GM12878 (cell line): Measurements from ENCODE around the gene NUP107. TPM values are rescaled to one million over a fixed set of nuclear protein-coding genes. Genes with fewer than 3 reads are reported as not detected.

Source experiments
- ATAC-seq: fragments of 200-7000 bp; cut with Tn5 transposase; 3 replicates; pipeline ENCODE4 v1.9.1; 2020; ENCODE audit warnings: mild to moderate bottlenecking, moderate library complexity
- BruUV-seq: library from RNA; stranded (reverse); fragments of 400-500 nt; replicated peaks from 2 replicates; lab custom pipeline; 2021; lab: Mats Ljungman, UMichigan
- CTCF ChIA-PET: fragments of 300-600 bp; sonication (Branson Sonifier 250); formaldehyde crosslinking; extraction: SDS; loops from one replicate; lab custom pipeline; 2021; ENCODE audit warnings: inconsistent platforms; lab: Yijun Ruan, JAX
- POLR2A ChIA-PET: fragments of 350-600 bp; formaldehyde crosslinking; extraction: SDS; loops from one replicate; lab custom pipeline; 2021; ENCODE audit warnings: inconsistent platforms; lab: Charles Lee
- RAD21 ChIA-PET: fragments of 300-600 bp; sonication (Branson Sonifier 250); formaldehyde crosslinking; loops from one replicate; lab custom pipeline; 2023; ENCODE audit warnings: antibody characterized with exemption; ENCODE audit not compliant: unreplicated experiment; lab: Charles Lee
- SMC1A ChIA-PET: fragments of 300-600 bp; sonication (Branson Sonifier 250); formaldehyde crosslinking; loops from one replicate; lab custom pipeline; 2023; ENCODE audit not compliant: unreplicated experiment, uncharacterized antibody; lab: Charles Lee
- DNase-seq: peaks from one replicate; pipeline ENCODE4 v3.0.0-alpha.2; 2011; ENCODE audit warnings: low read depth, low spot score
- FAIRE-seq: peaks from 3 replicates; lab custom pipeline; 2011; peaks lifted over from hg19 to GRCh38; lab: Jason Lieb, UNC
- H2AFZ ChIP-seq: 2 replicates; pipeline ENCODE4 v1.6.0; 2011; ENCODE audit warnings: low read depth, low read length, control low read depth; ENCODE audit not compliant: control insufficient read depth
- H3K27ac ChIP-seq: 2 replicates; pipeline ENCODE4 v1.5.1; 2011; ENCODE audit warnings: control low read depth; ENCODE audit not compliant: control insufficient read depth, insufficient read depth
- H3K27me3 ChIP-seq, 2 experiments: replicated peaks in 1 of 2; 2 replicates each; pipeline versions ENCODE4 v1.6.0 to v1.6.1; 2011; ENCODE audit warnings: low read length in 1 of 2; ENCODE audit not compliant: control insufficient read depth in 2 of 2, insufficient read depth in 2 of 2
- H3K36me3 ChIP-seq, 2 experiments: 2 replicates each; pipeline ENCODE4 v1.5.1; 2011; ENCODE audit warnings: low read length in 1 of 2; ENCODE audit not compliant: control insufficient read depth in 2 of 2, insufficient read depth in 2 of 2
- H3K4me1 ChIP-seq: 2 replicates; pipeline ENCODE4 v1.6.1; 2011; ENCODE audit warnings: mild to moderate bottlenecking, low read length, moderate library complexity, mixed read lengths; ENCODE audit not compliant: control insufficient read depth, insufficient read depth
- H3K4me2 ChIP-seq: 2 replicates; pipeline ENCODE4 v1.6.0; 2011; ENCODE audit warnings: control low read depth; ENCODE audit not compliant: control insufficient read depth, insufficient read depth
- H3K4me3 ChIP-seq: fragments of 200-600 bp; sonication (generic); 2 replicates; pipeline ENCODE4 v1.5.1; 2016
- H3K79me2 ChIP-seq: 2 replicates; pipeline ENCODE4 v1.6.0; 2011; ENCODE audit warnings: low read length; ENCODE audit not compliant: control insufficient read depth, insufficient read depth
- H3K9ac ChIP-seq: 2 replicates; pipeline ENCODE4 v1.8.0; 2011; ENCODE audit warnings: low read length, control low read depth, mixed read lengths; ENCODE audit not compliant: control insufficient read depth, insufficient read depth
- H3K9me3 ChIP-seq: replicated peaks from 3 replicates; pipeline ENCODE4 v1.5.1; 2011; ENCODE audit warnings: mild to moderate bottlenecking, low read length; ENCODE audit not compliant: control insufficient read depth, insufficient read depth
- H4K20me1 ChIP-seq: 2 replicates; pipeline ENCODE4 v1.6.0; 2011; ENCODE audit not compliant: control insufficient read depth, insufficient read depth
- CREM ChIP-seq: IDR thresholded peaks from 2 replicates; pipeline ENCODE4 v1.6.1; 2014; ENCODE audit warnings: antibody characterized with exemption, low read depth
- ETV6 ChIP-seq, 2 experiments: fragments of 450-650 bp in 1 of 2; IDR thresholded peaks in 1 of 2; conservative IDR thresholded peaks in 1 of 2; 2 replicates each; pipeline ENCODE4 v1.6.1; 2014; ENCODE audit warnings: antibody characterized with exemption in 1 of 2, borderline replicate concordance in 1 of 2, low read depth in 1 of 2, mild to moderate bottlenecking in 1 of 2, moderate library complexity in 1 of 2
- HDAC6 ChIP-seq: fragments of 200-600 bp; sonication (generic); IDR thresholded peaks from one replicate; pipeline ENCODE4 v1.8.0; 2017; ENCODE audit warnings: antibody characterized with exemption; ENCODE audit not compliant: unreplicated experiment
- MYB ChIP-seq: fragments of 150-350 bp; IDR thresholded peaks from 2 replicates; pipeline ENCODE4 v1.6.1; 2014; ENCODE audit warnings: mild to moderate bottlenecking, low read depth, low read length, borderline replicate concordance
- SUPT20H ChIP-seq: IDR thresholded peaks from 2 replicates; pipeline ENCODE4 v1.6.1; 2011; ENCODE audit warnings: low read depth, mild to moderate bottlenecking, low read length, moderate library complexity, borderline replicate concordance; ENCODE audit not compliant: control insufficient read depth
- YY1 ChIP-seq: IDR thresholded peaks from 2 replicates; pipeline ENCODE4 v1.6.1; 2011; ENCODE audit warnings: low read depth, mild to moderate bottlenecking, low read length
- ZZZ3 ChIP-seq: IDR thresholded peaks from 2 replicates; pipeline ENCODE4 v1.6.1; 2011; ENCODE audit warnings: low read depth; ENCODE audit not compliant: control insufficient read depth, insufficient read length
- WGBS: methylation state at CpG from one replicate; pipeline ENCODE4 v1.1.6; 2016; ENCODE audit warnings: low lambda C conversion rate; ENCODE audit not compliant: insufficient replicate concordance, insufficient coverage; ENCODE audit errors: missing lambda C conversion rate; 5-methylcytosine and 5-hydroxymethylcytosine counted together
- in situ Hi-C: fragments of 300-500 bp; cut with MboI; formaldehyde crosslinking; loops from 9 replicates; pipeline ENCODE4 v1.14.3; 2018; ENCODE audit warnings: mixed read lengths
- intact Hi-C: fragments of 100-400 bp; cut with micrococcal nuclease; formaldehyde crosslinking; loops from one replicate; pipeline ENCODE4 v1.14.2; 2022; ENCODE audit not compliant: unreplicated experiment
- polyA plus RNA-seq, 11 experiments: library from polyadenylated mRNA; depleted of rRNA in 4 of 11; unstranded in 6 of 11; stranded (reverse) in 5 of 11; fragments of >200 nt; fragmentation: Nextera tagmentation in 4 of 11; fragmentation: Illumina TruSeq in 1 of 11; extraction: Ambion mirVana in 4 of 11; extraction: Trizol in 1 of 11; gene quantifications; 1 replicate in 1 of 11; 2 replicates in 10 of 11; pipeline versions ENCODE4 v1.2.1 to v1.2.3, GENCODE V29; 2011 to 2016; ENCODE audit warnings: inconsistent platforms in 2 of 11, missing spikeins in 2 of 11, low read depth in 1 of 11
- total RNA-seq, 4 experiments: library from RNA; depleted of rRNA in 3 of 4; stranded (reverse); fragments of >200 nt in 3 of 4; fragmentation: Illumina TruSeq in 1 of 4; extraction: Trizol in 1 of 4; gene quantifications; 2 replicates each; pipeline versions ENCODE4 v1.2.1 to v1.2.3, GENCODE V29; 2013 to 2021
- TF ChIP-seq, protein P1 (sequence below): fragments of 450-650 bp; formaldehyde crosslinking; IDR thresholded peaks from 2 replicates; pipeline ENCODE4 v1.5.0; 2022; ENCODE audit warnings: mild to moderate bottlenecking, missing genetic modification characterization
- TF ChIP-seq, protein P2 (sequence below): IDR thresholded peaks from 2 replicates; pipeline ENCODE4 v1.6.1; 2012; ENCODE audit warnings: low read length, inconsistent platforms

Gene NUP107
- total and polyA plus RNA-seq, 10 of the 15 experiments (the other 5 are each of a cell fraction or from before 2014, with no cell fraction given), result 73.4 to 132 (median 92.4) TPM

DNA sequence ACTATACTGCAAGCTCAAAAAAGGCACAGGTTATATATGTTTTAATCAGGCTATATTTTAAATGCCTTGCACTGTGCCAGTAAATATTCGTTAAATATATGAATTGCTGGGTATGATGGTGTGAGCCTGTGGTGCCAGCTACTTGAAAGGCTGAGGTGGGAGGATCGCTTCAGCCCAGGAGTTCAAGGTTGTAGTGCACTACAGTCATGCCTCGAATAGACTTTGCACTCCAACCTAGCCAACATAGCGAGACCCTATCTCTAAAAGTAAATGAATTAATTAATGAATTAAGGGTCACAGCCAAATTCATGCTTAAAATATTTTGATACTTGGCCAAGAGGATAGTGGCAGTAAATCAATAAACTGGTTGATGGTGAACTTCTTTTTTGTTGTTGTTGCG, 99.0 kb downstream of the NUP107 start (continued):
- TF ChIP-seq ETV6 (conservative IDR thresholded peaks at IDR 0.05 in 1 of 2, IDR thresholded peaks at IDR 0.05 in 1 of 2; ENCODE audit: borderline replicate concordance in 1 of 2, low read depth in 1 of 2), result no peak
- TF ChIP-seq, protein P1, sequence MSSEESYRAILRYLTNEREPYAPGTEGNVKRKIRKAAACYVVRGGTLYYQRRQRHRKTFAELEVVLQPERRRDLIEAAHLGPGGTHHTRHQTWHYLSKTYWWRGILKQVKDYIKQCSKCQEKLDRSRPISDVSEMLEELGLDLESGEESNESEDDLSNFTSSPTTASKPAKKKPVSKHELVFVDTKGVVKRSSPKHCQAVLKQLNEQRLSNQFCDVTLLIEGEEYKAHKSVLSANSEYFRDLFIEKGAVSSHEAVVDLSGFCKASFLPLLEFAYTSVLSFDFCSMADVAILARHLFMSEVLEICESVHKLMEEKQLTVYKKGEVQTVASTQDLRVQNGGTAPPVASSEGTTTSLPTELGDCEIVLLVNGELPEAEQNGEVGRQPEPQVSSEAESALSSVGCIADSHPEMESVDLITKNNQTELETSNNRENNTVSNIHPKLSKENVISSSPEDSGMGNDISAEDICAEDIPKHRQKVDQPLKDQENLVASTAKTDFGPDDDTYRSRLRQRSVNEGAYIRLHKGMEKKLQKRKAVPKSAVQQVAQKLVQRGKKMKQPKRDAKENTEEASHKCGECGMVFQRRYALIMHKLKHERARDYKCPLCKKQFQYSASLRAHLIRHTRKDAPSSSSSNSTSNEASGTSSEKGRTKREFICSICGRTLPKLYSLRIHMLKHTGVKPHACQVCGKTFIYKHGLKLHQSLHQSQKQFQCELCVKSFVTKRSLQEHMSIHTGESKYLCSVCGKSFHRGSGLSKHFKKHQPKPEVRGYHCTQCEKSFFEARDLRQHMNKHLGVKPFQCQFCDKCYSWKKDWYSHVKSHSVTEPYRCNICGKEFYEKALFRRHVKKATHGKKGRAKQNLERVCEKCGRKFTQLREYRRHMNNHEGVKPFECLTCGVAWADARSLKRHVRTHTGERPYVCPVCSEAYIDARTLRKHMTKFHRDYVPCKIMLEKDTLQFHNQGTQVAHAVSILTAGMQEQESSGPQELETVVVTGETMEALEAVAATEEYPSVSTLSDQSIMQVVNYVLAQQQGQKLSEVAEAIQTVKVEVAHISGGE (CRISPR knock-in tag), result no peak
- TF ChIP-seq SUPT20H, result no peak
- TF ChIP-seq CREM, result no peak
- TF ChIP-seq, all 136 proteins: peak for 0

DNA sequence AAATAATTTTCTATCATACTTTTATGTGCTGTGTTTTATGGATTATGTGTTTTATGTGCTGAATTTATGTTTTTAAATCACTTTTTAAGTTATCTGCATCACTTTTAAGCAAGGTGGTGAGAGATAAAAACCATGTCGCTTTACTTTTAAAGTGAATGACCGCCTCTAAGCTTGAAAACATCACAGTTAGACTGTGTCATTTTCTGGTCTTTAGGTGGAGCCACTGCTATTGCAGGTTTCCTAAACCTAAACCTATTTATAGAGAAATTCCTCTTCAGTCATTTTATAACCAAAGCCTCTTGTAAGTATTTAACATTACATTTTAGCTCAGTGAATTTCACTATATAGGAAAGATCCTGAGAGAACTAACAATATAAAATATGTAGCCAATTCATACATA, 100.2 kb downstream of the NUP107 start:
- RAD21 ChIA-PET, result interaction anchor here (0.6 to 2.3 kb wide), 4 partner anchors 31 to 428 kb away, joined by 3 to 8 read pairs (median 4); partner anchors contain the start of gene SLC35E3
- POLR2A ChIA-PET, result interaction anchor here (0.6 to 1.7 kb wide), 4 partner anchors 21 to 60 kb away, joined by 3 to 7 read pairs (median 4); partner anchors contain the start of gene MDM2

More for the DNA sequence above, 100.2 kb downstream of the NUP107 start:
- no peaks in the 10 kb centered on the region for H3K36me3 ChIP-seq
- no peak overlapping the region for H3K4me3 ChIP-seq
- H3K27me3 ChIP-seq, result no peaks in the 10 kb centered on the region
- peak overlapping the region; percentile 49; the same call in 1 of the 2 replicates for H3K27ac ChIP-seq
- DNase-seq (no peak), ATAC-seq (peak; percentile 31; the same call in 2 of the 3 replicates), FAIRE-seq (no peak)
- H3K9ac ChIP-seq, result no peak overlapping the region
- ChIA-PET SMC1A (interaction anchor here (0.7 to 2.7 kb wide), 5 partner anchors 9 to 412 kb away, joined by 4 to 12 read pairs (median 7); partner anchors contain the start of genes MDM2 and SLC35E3), CTCF (interaction anchor here (0.9 to 2.4 kb wide), 8 partner anchors 10 to 55 kb away, joined by 3 to 12 read pairs (median 4); partner anchors contain the start of gene MDM2)
- H3K79me2 ChIP-seq, result no peaks in the 10 kb centered on the region
- intact Hi-C loops, result no loop called here
- H3K4me1 ChIP-seq, result no peaks in the 10 kb centered on the region; the same call in 1 of the 2 replicates
- TF ChIP-seq, protein P2, sequence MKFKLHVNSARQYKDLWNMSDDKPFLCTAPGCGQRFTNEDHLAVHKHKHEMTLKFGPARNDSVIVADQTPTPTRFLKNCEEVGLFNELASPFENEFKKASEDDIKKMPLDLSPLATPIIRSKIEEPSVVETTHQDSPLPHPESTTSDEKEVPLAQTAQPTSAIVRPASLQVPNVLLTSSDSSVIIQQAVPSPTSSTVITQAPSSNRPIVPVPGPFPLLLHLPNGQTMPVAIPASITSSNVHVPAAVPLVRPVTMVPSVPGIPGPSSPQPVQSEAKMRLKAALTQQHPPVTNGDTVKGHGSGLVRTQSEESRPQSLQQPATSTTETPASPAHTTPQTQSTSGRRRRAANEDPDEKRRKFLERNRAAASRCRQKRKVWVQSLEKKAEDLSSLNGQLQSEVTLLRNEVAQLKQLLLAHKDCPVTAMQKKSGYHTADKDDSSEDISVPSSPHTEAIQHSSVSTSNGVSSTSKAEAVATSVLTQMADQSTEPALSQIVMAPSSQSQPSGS, result no peak
- TF ChIP-seq ZZZ3 (no peak), YY1 (no peak), HDAC6 (no peak), MYB (no peak)
- no peaks in the 10 kb centered on the region for H4K20me1 ChIP-seq
- no TSS peak for BruUV-seq
- H2AFZ ChIP-seq, result no peak overlapping the region
- H3K9me3 ChIP-seq, result no peaks in the 10 kb centered on the region; the same call in 2 of the 3 replicates
- no peak overlapping the region for H3K4me2 ChIP-seq
- WGBS, result 97% methylated on average over 2 of the region's 2 CpGs
- in situ Hi-C loops, result no loop called here
